ENCODE data around the gene SERPINA4.
"Not testable (repeated sequence)": the region's sequence is repeated elsewhere in the genome, so short reads cannot be mapped to it uniquely, and the experiment has no call there.

SERPINA4 gene

DNA sequence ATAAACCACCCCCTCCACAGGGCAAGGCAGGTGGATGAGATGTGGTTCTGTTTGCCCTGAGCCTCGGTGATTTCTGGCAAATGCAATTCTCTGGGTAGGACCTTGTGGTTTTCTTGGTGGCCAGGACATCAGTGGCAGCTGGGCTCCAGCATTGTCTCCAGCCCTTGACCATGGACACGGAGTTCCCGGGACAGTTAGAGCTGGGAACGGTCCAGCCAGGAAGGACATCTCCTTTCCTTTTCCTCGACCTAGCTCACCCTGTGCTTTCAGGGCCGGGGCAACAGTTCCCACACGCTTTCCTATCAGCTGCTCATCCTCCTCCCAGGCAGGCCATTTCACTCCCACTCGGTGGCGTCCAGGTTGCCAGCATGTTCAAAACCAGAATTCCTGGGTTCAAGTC lies 9.2 kb downstream of the SERPINA4 start:
- DNase-seq: no peak

DNA sequence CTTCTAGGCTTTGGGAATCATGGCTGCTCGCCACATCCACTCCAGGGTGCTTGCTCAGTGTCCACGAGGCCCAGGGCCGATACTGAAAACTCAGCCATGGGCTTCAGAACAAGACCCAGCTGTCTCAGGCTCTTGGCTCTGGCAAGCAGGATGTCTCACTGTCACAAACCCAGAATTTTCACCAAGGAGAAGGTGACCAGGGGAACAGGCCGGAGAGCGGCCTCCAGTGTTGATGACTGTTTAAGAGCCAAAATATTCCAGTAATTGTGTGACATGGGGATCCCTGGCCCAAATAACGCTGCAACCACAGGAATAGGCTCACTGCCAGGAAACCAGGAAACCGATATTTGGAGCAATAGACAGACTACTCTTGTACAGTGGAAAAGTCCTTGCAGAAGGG lies 10.2 kb downstream of the SERPINA4 start:
- no peak for DNase-seq

DNA sequence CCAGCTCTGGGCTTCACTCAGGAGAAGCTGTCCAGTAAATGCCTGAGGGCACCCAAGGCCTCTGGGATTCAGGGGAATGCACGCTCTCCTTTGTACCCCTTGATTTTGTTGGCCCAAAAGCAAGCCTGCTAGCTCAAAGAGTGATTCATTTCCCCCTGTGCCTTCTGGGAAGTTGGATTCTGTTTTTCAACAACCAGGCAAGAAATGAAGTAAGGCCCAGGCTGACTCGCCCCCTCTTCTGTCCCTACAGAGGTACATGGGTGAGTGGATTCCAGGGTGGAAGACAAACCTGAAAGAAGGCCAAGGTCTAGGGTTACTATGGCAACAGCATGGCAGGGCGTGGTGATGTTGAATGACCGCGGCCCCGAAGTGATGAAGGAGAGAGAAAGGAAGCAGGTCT lies 10.7 kb downstream of the SERPINA4 start:
- no peak for DNase-seq

DNA sequence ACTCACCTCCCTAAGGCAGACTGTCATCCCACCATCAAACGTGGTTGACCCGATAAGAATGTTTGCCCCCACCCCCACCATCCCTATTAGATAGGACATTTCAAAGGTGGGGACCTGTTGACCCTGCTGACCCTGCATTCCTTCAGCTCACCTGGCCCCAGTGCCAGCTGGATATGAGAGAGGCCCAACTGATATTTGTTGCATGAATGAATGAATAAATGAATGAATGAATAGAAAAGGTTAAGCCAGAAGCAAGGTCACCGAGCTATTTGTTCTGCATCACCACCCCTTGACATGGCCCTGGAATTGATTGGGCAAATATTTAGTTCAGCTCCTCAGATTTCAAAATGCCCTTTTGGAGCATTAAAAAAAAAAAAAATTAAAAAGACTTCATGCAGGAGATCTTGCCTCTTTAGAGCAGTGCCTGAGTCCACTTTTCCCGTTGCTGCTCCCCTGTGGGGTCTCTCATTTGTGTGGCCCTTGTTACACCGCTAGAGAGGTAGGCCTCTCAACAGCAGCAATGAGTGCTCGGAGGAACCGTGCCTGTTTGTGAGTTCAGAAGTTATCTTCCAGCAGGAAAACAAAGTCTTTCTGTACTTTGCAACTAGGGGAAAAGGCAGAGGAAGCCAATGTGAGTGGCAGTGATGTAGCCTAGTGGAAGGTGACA lies 11.5 kb downstream of the SERPINA4 start:
- no peak for DNase-seq

DNA sequence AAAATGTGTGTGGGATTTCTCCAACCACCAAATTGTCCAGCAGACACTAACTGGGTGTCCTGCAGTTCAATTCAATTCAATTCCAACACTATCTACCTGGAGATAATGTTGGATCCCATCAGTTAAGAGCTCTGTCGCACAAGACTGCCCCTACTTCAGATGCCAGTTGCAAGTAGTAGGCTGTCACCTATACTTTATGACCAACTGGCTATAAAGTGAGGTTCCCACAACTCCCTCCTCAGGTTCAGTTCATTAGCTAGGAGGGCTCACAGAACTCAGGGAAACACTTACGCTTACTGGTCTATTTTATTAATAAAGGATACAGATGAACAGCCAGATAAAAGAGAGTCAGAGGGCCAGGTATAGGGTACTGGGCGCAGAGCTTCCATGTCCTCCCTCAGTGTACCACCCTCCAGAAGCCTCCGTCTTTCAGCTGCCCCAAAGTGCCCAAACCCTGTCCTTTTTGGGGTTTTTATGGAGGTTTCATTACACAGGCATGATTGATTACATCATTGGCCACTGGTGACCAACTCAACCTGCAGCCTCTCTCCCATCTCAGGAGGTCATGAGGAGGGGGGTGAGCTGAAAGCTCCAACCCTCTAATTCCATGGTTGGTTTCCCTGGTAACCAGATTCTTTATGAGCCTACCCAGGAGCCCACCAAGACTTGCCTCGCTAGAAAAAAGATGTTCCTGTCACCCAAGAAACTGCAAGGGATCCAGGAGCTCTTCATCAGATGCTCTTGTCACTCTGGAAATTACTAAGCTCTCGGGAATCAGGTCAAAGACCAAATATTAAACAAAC lies 12.4 kb downstream of the SERPINA4 start:
- no peak for DNase-seq

DNA sequence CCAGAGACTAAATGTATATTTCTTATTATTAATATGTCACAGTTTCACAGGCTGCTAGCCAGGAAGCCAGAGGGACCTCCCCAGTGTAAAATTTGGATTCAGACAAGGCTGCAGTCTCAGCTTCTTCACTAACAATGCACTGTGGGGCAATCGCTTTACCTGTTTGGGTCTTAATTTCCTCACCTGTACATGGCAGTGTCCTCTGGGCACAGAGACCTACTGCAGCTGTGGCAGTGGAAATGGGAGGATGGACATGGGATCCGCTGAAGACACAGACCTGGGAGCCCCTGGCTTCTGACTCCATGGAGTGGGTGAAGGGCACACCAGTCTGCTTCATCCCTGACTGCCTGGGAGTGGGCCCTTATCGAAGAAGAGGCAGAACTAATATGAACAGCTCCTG lies 13.1 kb downstream of the SERPINA4 start:
- DNase-seq: no peak

DNA sequence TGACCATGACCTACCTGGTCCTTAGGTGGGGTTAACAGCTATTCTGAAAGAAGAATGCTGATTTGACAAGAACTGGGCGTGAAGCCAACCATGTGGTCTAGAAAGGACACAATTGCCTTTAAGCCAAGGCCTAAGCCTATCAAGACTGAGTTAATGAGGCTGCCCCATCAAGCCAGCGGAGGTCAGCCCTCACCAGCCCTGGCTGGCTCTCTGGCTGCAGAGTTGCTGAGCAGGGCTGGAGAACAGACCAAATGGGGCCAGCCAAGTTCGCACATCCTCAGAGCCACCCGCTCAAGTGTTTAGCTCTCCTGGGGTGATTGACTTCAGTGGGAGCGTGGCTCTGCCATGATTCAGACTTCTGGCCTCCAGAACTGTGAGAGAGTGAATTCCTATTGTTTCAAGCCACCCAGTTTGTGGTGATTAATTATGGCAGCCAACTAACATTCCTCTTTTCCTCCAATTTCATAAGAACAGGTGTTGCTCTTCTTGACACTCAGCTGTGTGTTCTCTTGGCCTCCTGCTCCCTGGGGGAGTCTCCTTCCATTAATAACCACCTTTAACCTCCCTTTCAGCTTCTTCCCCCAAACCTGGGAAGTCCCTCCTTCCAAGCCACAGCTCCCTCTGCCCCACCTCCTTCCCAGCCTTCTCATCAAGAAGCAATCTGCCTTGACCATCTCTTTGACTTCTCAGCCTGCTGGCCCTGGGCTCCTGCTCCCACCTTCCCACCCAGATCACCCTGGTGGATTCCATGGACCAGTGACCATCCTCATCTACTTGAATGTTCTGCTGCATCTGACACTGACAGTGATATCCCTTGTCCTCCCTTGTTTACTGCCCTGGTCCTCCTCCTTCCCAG lies 14.7 kb downstream of the SERPINA4 start:
- DNase-seq: no peak

DNA sequence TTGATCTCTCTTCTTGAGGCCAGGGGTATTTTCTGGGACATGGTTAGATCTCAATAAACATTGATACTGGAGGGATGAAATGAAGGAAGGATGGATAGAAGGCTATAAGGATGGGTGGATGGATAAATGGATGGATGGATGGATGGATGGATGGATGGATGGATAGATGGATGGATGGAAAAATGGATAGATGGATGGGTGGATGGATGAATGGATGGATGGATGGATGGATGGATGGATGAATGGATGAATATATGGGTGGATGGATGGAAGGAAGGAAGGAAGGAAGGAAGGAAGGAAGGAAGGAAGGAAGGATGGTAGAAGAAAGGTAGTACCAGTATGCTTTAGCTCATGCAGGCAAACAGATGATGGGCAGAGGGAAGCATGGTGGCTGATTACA lies 16.2 kb downstream of the SERPINA4 start:
- DNase-seq: not testable (repeated sequence)

DNA sequence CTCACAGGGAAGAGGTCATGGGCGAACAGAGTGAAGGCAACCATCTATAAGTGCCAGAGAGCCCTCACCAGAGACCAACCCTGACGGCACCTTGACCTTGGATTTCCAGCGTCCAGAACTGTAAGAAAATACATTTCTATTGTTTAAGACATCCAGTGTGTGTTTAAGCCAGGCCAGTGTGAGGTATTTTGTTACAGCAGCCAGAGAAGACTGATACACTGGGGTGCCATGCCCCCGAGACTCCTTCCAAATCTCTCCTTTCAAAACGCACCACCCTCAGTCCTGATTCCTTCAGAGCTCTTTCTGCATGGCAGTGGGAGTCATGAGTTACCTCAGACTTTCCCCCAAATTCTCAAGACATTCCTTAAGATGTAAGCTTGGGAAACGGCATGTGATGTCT lies 17.5 kb downstream of the SERPINA4 start:
- DNase-seq: no peak

DNA sequence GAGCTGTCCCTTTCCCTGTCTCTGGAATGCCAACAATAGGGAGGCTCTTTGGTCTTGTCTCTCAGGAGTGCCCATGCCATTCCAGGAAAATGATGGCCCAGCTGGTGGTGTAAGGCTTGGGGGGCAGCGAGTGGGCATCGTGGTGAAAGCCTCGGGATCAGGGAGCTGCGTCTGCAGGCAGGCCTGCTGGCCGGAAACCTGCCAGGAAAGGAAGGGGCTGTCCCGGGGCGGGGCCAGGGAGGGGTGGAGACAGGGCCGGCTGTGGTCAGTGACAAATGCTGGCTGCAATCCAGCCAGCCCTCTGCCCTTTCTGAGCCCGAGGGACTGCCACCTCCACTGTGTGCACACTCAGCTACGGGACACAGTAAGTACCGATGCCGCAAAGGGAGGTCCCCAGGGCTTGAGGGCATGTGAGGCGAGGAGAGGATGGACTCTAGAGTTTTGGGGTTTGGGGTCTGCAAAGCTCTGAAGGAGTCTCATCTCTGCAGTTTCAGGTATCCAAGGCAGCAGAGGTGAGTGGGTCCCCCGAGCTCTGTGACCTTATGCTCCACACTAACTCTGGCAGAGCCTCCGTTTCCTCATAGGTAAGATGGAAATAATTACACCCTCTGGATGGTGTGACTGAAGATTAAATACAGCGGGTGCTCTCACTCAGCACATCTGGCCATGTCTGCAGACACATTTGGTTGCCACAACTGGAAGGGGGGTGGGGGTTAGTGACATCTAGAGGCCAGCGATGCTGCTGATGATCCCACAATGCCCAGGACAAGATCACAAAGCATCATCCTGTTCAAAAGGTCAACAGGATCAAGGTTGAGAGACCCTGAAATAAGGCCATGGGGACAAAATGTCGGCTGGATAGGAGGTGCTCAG lies 20.1 kb downstream of the SERPINA4 start, which contains the start of gene SERPINA5:
Gene SERPINA5, plus strand, starts transcription at position 300 of the 873 bp plus-strand sequence. CDS start 5,937 bp downstream, outside the sequence.
- no peak for DNase-seq

DNA sequence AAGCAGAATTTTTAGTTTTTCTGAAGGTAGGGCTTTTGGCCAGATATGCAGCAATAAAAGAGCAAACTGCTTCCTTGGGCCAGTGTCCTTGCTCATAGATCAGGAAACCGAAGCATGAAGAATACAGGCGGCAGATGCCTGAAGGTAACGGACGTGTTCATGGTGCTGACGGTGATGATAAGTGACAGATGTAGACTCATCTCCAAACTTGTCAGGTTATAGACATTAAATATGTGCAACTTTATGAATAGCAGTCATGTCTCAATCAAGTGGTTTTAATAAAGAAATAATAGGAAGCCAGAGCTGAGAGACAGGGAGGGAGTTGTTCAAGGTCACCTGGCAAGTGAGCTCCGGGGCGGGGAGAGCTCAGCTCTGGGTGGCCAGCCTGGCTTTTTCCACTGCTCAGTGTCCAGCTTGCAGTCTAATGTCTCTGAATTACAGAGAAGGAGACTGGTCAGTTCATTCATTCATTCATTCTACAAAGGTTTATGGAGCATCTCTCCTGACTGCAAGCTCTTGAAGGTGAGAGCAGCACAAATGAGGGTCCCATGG lies 21.0 kb downstream of the SERPINA4 start:
- no peak for DNase-seq

DNA sequence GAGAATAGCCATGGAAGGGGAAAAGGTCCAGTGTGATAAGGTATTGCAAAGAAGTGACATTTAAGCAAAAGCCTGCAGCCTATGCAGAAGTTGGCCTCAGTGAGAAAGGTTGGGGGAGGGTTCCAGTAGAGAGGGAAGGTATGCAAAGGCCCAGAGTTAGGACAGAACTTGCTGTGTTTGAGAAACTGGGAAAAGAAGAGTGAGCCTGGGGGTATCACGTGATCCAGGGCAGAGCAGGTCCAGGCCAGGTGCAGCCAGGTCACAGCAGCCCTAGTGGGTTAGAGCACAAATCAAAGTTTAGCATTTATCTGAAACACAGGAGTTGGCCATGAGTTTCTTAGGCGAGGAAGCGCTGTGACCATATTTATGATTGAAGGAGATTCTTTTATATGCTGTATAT lies 21.6 kb downstream of the SERPINA4 start:
- no peak for DNase-seq

DNA sequence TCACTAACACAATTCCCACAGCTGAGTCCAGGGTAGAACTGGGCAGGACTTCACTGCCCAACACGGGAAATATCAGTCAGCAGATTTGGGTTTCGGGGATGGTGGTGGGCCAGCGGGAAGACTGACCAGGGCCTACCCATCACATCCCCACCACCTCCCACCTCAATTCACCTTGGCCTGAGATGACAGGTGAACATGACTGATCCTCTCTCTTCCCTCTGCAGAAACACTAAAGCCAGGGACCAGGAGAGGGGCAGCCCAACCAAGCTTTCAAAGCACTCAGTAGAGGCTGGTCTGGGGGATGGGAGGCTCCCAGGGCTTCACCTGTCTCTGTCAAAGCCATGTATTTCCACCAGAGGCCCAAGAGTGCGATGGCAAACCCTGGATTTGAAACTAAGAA lies 22.3 kb downstream of the SERPINA4 start:
- DNase-seq: no peak

DNA sequence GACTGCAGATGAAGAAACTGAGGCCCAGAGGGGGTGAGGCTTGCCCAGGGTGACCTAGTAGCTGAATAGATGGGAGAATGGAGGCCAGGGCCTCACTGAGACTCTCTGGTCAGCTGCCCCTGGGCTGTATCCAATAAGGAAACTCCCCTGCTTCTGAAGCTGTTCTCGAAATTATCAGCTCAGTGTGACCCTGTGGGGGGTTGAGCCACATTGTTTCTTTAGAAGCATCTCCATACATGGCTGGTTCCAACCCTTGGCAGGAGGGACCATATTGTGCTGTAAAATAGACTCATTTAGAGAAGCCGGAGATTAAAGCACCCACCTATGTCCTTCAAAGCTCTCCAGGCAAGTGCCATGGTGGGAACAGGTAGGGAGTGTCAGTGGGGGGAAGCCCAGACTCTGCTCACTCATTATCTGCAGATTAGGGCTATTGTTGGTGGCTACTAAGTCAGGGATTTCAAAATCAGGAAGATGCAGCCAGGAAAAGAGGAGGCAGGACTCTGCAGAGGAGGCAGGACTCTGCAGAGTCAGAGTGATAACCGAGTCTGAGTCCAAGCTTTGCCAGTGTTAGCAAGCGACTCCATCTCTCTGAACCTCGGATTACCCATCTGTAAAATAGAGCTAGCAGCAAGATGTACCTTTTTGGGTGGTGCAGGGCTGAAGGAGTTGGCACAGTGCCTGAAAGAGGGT lies 23.5 kb downstream of the SERPINA4 start:
- DNase-seq: no peak

DNA sequence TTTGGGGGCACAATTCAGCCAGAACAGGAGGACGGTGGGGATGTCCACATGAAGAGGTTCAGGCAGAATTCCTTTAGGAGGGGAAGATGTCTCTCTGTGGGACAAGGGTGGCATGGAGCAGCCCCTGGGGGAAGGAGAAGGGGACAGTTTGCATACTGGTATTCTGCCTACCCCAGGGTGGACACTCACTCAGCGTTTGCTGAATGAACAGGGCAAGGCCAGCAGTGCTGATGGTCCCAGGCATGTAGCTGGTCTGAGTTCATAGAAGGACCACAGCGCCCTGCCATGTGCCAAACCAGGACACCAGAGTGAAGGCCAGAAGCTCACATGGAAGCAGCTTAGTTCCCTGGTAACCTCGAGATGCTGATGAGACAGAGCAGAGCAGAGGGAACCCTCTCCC lies 25.4 kb downstream of the SERPINA4 start:
- DNase-seq: no peak

DNA sequence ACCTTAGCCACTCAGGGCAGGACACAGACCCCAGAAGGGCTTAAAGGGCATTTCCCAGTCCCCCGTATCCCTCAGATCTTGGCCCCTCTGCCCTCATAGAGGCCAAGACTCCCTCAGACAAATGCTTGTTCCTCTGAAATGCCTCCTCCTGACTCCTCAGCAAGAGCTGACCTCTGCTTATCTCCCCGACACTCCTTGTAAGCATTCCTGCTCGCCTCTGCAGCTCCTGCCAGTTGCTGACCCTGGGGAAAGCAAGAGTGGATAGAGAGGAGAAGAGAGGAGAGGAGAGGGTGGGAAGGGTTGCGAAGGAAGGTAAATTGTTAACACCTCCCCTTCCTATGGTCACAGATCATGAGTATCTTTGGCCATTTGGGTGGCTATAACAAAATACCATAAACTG lies 27.1 kb downstream of the SERPINA4 start:
- DNase-seq: no peak

DNA sequence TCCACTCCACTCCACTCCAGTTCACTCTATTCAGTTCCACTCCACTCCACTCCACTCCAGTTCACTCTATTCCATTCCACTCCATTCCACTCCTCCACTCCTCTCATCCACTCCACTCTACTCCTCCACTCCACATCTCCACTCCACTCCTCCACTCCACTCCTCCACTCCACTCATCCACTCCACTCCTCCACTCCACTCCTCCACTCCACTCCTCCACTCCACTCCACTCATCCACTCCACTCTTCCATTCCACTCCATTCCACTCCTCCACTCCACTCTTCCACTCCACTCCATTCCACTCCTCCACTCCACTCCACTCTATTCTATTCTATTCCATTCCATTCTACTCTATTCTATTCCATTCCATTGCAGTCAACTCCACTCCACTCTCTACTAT lies 29.8 kb downstream of the SERPINA4 start:
- no peak for DNase-seq

DNA sequence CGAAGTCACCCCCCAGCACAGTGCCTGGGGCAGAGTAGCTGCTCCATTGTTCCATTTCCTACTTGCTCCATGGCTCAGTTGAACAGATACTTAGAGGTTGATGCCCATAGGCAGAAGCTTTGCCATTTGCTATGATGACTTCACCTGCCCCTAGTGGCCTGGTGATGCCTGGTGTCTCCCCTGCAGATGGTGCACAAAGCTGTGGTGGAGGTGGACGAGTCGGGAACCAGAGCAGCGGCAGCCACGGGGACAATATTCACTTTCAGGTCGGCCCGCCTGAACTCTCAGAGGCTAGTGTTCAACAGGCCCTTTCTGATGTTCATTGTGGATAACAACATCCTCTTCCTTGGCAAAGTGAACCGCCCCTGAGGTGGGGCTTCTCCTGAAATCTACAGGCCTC lies 30.6 kb downstream of the SERPINA4 start:
- no peak for DNase-seq

DNA sequence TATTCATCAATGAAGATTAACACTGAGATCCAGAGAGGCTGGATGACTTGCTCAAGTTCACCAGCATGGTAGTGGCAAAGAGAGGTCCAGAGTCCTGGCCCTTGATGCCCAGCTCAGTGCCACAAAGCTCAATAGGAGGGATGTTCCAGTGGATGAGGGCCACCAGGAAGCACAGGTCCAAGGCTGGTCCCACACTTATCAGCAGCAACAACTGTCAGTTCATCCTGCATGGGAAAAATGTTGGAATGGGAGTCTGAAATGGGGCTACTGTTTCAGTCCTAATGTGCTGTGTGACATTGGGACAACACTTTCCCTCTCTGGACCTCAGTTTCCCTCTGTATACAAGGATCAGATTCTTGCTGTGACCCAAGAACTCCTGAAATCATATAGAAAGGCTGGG lies 31.2 kb downstream of the SERPINA4 start:
- no peak for DNase-seq

DNA sequence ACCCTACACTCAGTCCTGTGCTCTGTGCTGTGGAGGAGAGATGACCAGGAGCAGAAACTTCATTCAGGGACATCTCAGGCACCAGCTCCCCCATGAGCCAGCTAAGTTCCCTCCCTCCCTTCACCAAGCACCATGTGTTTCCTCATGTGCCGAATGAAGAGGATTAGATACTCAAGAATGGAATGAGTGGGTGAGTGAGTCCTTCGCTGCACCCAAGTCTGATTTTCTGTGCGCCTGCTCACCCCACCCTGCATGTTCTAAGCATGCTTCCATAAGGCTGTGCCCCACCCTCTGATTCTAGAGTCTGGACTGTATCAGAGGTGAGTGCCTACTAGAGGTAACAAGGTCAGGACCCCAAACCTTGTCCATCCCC lies 32.1 kb downstream of the SERPINA4 start:
- DNase-seq: no peak

DNA sequence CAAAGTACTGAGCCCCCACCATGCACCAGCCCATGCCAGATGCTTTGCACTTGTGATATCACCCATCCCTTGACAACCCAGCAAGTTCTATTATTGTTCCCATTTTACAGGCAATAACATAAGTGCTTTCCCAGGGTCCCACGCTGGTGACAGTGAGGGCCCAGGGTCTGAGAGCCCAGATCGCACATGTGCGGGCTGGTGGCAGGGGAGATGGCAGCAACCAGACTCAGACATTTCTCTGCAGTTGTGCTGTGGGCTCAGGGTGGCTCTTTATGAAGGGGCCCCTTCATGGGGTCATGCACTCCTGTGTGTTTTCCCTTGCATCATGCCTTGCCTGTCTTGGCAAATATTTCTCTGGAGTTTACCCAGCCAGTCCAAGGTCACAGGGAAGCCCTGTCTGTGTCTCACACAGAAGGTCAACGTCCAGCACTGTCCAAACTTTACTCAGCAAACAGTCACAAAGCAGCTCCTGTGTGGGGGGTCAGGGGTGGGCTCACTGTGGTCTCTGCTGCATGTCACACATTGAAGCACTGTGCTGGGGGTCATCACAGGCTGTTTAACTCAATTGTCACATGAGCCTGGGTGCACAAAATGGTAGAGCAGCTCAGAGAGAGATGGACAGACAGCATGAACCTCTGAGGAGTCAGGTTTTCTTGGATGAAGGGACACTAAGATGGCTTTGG lies 32.6 kb downstream of the SERPINA4 start:
- DNase-seq: no peak
